Hepatocyte (in vitro differentiated cells): ENCODE measurements around the gene CAMKK1. TPM values are rescaled to one million over a fixed set of nuclear protein-coding genes. Genes with fewer than 3 reads are reported as not detected.

Source experiments
- DNase-seq: peaks from one replicate; pipeline ENCODE4 v3.0.0-alpha.2; 2016; ENCODE audit warnings: low spot score
- H2AFZ ChIP-seq: fragments of 200-600 bp; sonication (generic); 2 replicates; pipeline ENCODE4 v1.6.0; 2016; ENCODE audit warnings: antibody characterized with exemption, mild to moderate bottlenecking
- H3K27ac ChIP-seq: fragments of 200-600 bp; sonication (generic); 2 replicates; pipeline ENCODE4 v1.5.1; 2016; ENCODE audit warnings: mild to moderate bottlenecking
- H3K27me3 ChIP-seq: fragments of 200-600 bp; sonication (generic); 2 replicates; pipeline ENCODE4 v1.6.1; 2016
- H3K36me3 ChIP-seq: fragments of 200-600 bp; sonication (generic); replicated peaks from 2 replicates; pipeline ENCODE4 v1.5.1; 2016; ENCODE audit warnings: low read depth; ENCODE audit not compliant: insufficient read depth
- H3K4me1 ChIP-seq: fragments of 200-600 bp; sonication (generic); 2 replicates; pipeline ENCODE4 v1.5.1; 2016; ENCODE audit warnings: mild to moderate bottlenecking, moderate library complexity; ENCODE audit not compliant: insufficient read depth
- H3K4me2 ChIP-seq: fragments of 200-600 bp; sonication (generic); 2 replicates; pipeline ENCODE4 v1.6.0; 2016
- H3K4me3 ChIP-seq: fragments of 200-600 bp; sonication (generic); 2 replicates; pipeline ENCODE4 v1.5.1; 2016; ENCODE audit warnings: mild to moderate bottlenecking
- H3K79me2 ChIP-seq: fragments of 200-600 bp; sonication (generic); 2 replicates; pipeline ENCODE4 v1.6.0; 2017; ENCODE audit warnings: mild to moderate bottlenecking
- H3K9me2 ChIP-seq: fragments of 200-600 bp; sonication (generic); replicated peaks from 2 replicates; pipeline ENCODE4 v1.6.0; 2017; ENCODE audit warnings: mild to moderate bottlenecking; ENCODE audit not compliant: insufficient read depth
- H3K9me3 ChIP-seq: fragments of 200-600 bp; sonication (generic); 2 replicates; pipeline ENCODE4 v1.5.1; 2016; ENCODE audit warnings: low read depth, mild to moderate bottlenecking
- H4K20me1 ChIP-seq: fragments of 200-600 bp; sonication (generic); 2 replicates; pipeline ENCODE4 v1.6.0; 2016; ENCODE audit warnings: mild to moderate bottlenecking; ENCODE audit not compliant: insufficient read depth, poor library complexity, severe bottlenecking
- EZH2 ChIP-seq: fragments of 200-600 bp; sonication (generic); IDR thresholded peaks from 2 replicates; pipeline ENCODE4 v1.6.1; 2016; ENCODE audit warnings: antibody characterized with exemption, mild to moderate bottlenecking, borderline replicate concordance
- EZH2phosphoT487 ChIP-seq: fragments of 200-600 bp; sonication (generic); IDR thresholded peaks from one replicate; pipeline ENCODE4 v1.6.1; 2018; ENCODE audit warnings: antibody characterized with exemption, mild to moderate bottlenecking, low read depth, moderate library complexity; ENCODE audit not compliant: unreplicated experiment, severe bottlenecking
- WGBS: methylation state at CpG from one replicate; pipeline ENCODE4 v1.1.6; 2016; ENCODE audit warnings: low lambda C conversion rate; ENCODE audit errors: missing lambda C conversion rate; 5-methylcytosine and 5-hydroxymethylcytosine counted together
- polyA plus RNA-seq: library from polyadenylated mRNA; unstranded; fragments of >200 nt; fragmentation: Nextera tagmentation; extraction: Ambion mirVana; gene quantifications from 2 replicates; pipeline ENCODE4 v1.2.1, GENCODE V29; 2016
- total RNA-seq: library from RNA; depleted of rRNA; stranded (reverse); fragments of >200 nt; gene quantifications from 2 replicates; pipeline ENCODE4 v1.2.3, GENCODE V29; 2014
- TF ChIP-seq, protein P1 (sequence below): fragments of 200-600 bp; sonication (generic); IDR thresholded peaks from 2 replicates; pipeline ENCODE4 v1.5.1; 2016; ENCODE audit warnings: antibody characterized with exemption, mild to moderate bottlenecking; ENCODE audit not compliant: poor library complexity

The CAMKK1 gene
- total and polyA plus RNA-seq, 2 experiments from 2014 or later = 4.4 to 5.1 TPM

DNA sequence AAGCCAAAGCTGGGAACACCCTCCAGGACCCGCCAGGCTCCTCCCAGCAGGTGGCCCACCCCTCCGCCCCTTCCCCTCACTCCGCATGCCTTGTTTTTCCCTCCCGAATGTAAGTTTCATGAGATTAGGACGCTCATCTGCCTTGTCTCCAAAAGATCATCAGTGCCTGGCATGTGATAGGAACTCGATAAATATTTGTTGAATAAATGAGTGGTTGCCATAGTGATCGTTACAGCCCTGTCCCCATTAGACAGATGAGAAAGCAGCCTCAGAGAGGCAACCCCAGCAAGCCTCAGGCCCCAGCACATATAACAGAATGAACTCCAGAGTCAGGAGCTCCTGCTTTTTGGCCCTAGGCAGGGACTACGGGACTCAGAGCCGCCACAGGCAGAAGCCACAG is 5.0 kb downstream of the CAMKK1 start:
- Histone ChIP-seq H3K9me3 (no peaks in the 10 kb centered on the region), H3K27ac (peak overlapping the region; percentile 52), H4K20me1 (no peaks in the 10 kb centered on the region), H3K4me3 (no peak overlapping the region), H3K4me1 (peaks cover 27% of the 10 kb centered on the region), H3K9me2 (no peaks in the 10 kb centered on the region), H3K79me2 (peaks cover 4% of the 10 kb centered on the region), H3K36me3 (no peaks in the 10 kb centered on the region), H2AFZ (no peak overlapping the region), H3K27me3 (no peaks in the 10 kb centered on the region), H3K4me2 (no peak overlapping the region)
- TF ChIP-seq EZH2 (no peak), EZH2phosphoT487 (no peak)
- TF ChIP-seq, protein P1, sequence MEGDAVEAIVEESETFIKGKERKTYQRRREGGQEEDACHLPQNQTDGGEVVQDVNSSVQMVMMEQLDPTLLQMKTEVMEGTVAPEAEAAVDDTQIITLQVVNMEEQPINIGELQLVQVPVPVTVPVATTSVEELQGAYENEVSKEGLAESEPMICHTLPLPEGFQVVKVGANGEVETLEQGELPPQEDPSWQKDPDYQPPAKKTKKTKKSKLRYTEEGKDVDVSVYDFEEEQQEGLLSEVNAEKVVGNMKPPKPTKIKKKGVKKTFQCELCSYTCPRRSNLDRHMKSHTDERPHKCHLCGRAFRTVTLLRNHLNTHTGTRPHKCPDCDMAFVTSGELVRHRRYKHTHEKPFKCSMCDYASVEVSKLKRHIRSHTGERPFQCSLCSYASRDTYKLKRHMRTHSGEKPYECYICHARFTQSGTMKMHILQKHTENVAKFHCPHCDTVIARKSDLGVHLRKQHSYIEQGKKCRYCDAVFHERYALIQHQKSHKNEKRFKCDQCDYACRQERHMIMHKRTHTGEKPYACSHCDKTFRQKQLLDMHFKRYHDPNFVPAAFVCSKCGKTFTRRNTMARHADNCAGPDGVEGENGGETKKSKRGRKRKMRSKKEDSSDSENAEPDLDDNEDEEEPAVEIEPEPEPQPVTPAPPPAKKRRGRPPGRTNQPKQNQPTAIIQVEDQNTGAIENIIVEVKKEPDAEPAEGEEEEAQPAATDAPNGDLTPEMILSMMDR = no peak
- no peak for DNase-seq
- WGBS = 79% methylated on average over 8 of the region's 9 CpGs

DNA sequence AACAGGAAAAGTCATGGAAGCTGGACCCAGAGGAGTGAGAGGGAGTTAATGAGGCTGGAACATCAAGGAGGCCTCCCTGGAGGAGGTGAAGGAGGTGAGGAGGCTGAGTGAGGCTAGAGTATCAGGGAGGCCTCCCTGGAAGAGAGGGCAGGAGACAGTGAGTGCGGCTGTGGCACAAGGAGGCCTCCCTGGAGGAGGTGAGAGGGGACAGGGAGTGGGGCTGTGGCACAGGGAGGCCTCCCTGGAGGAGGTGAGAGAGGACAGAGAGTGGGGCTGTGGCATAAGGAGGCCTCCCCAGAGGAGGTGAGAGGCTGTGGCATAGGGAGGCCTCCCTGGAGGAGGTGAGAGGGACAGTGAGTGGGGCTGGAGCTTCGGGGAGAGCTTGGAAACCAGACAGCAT is 5.5 kb downstream of the CAMKK1 start:
- Histone ChIP-seq H3K79me2 (peaks cover 4% of the 10 kb centered on the region), H3K36me3 (no peaks in the 10 kb centered on the region), H3K9me2 (no peaks in the 10 kb centered on the region), H3K27me3 (no peaks in the 10 kb centered on the region), H3K9me3 (no peaks in the 10 kb centered on the region), H2AFZ (no peak overlapping the region), H3K27ac (no peak overlapping the region), H4K20me1 (no peaks in the 10 kb centered on the region), H3K4me3 (no peak overlapping the region), H3K4me2 (no peak overlapping the region), H3K4me1 (peaks cover 25% of the 10 kb centered on the region)
- 79% methylated on average over 2 of the region's 2 CpGs for WGBS
- no peak for TF ChIP-seq EZH2phosphoT487
- TF ChIP-seq EZH2 = no peak
- TF ChIP-seq, protein P1 = no peak
- no peak for DNase-seq

DNA sequence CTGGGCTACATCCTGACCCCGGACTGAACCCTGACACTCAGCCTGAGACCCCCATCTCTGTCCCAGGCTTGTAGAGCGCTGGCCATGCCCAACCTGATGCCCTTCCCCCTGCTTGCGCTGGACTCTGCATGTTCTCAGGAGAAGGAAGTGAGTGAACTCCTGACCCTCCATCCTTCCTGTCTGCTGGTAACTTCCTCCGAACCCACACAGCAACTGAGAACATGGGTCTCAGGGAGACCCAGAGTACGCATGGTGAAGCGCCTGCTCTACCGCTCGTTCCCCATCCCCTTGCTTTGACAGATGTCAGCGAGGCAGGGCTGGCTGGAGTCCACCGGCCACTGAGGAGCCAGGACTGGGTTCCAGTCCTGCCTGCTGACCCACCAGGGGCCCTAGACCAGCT is 6.1 kb downstream of the CAMKK1 start:
- no peak for TF ChIP-seq EZH2
- TF ChIP-seq, protein P1 = no peak
- no peak for TF ChIP-seq EZH2phosphoT487
- H4K20me1 ChIP-seq = no peaks in the 10 kb centered on the region
- H3K4me1 ChIP-seq = peaks cover 20% of the 10 kb centered on the region
- H3K27me3 ChIP-seq = no peaks in the 10 kb centered on the region
- H3K79me2 ChIP-seq = peaks cover 4% of the 10 kb centered on the region
- H3K9me2 ChIP-seq = no peaks in the 10 kb centered on the region
- no peak overlapping the region for H2AFZ ChIP-seq
- no peak for DNase-seq
- H3K36me3 ChIP-seq = no peaks in the 10 kb centered on the region
- H3K4me2 ChIP-seq = no peak overlapping the region
- H3K4me3 ChIP-seq = no peak overlapping the region
- 87% methylated on average over 10 of the region's 10 CpGs for WGBS
- H3K9me3 ChIP-seq = no peaks in the 10 kb centered on the region
- no peak overlapping the region for H3K27ac ChIP-seq

DNA sequence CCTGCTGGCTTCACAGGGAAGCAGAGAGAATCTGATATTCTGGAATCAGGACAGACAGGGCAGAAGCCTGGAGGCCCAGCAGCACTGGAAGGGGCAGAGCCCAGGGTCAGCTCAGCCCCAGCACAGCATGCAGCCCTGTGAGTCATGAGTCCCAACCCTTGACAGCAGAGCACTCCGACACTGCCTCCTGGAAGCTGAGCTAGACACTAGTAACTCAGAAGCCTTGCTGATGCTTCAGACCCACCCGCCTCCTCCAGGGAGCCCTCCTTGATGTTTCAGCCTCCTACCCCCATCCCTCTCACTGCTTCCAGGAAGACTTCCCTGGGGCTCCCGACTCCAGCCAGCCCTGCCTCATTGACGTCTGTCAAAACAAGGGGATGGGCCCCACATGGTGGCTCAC is 6.9 kb downstream of the CAMKK1 start:
- Histone ChIP-seq H3K4me1 (peaks cover 17% of the 10 kb centered on the region), H3K27ac (peak overlapping the region; percentile 63), H3K9me2 (no peaks in the 10 kb centered on the region), H3K9me3 (no peaks in the 10 kb centered on the region), H3K79me2 (no peaks in the 10 kb centered on the region), H3K27me3 (no peaks in the 10 kb centered on the region), H2AFZ (no peak overlapping the region), H3K4me2 (no peak overlapping the region), H3K4me3 (no peak overlapping the region), H3K36me3 (no peaks in the 10 kb centered on the region), H4K20me1 (no peaks in the 10 kb centered on the region)
- DNase-seq = peak; percentile 76
- WGBS = 71% methylated on average over 4 of the region's 4 CpGs
- no peak for TF ChIP-seq EZH2
- TF ChIP-seq, protein P1 = no peak
- TF ChIP-seq EZH2phosphoT487 = no peak
